Activated B cell treated with CpG ODN at 0.5 μM for 24 hours (primary cell): ENCODE results near the gene NHEJ1. TPM values are rescaled to one million over a fixed set of nuclear protein-coding genes. Genes with fewer than 3 reads are reported as not detected.
A peak's percentile ranks its signal among the peaks of the same experiment; 100 is the strongest.

Source experiments
- ATAC-seq: fragments of 200-7000 bp; cut with Tn5 transposase; one replicate; pipeline ENCODE4 v1.10.0; 2021; ENCODE audit warnings: low read depth, mild to moderate bottlenecking, moderate library complexity
- CTCF ChIA-PET: fragments of 350-600 bp; sonication (Branson Sonifier 250); formaldehyde crosslinking; loops from one replicate; lab custom pipeline; 2021; ENCODE audit warnings: antibody characterized with exemption; lab: Charles Lee
- POLR2A ChIA-PET: fragments of 350-600 bp; sonication (Branson Sonifier 250); formaldehyde crosslinking; loops from one replicate; lab custom pipeline; 2021; ENCODE audit warnings: antibody characterized with exemption; lab: Charles Lee
- DNase-seq: peaks from one replicate; pipeline ENCODE4 v3.0.0; 2022
- H3K27ac Mint-ChIP-seq: one replicate; pipeline ENCODE4 v1.8.0; 2020; ENCODE audit warnings: mixed read lengths
- H3K27me3 Mint-ChIP-seq: one replicate; pipeline ENCODE4 v1.8.0; 2021; ENCODE audit warnings: mixed read lengths
- H3K36me3 Mint-ChIP-seq: one replicate; pipeline ENCODE4 v1.8.0; 2021; ENCODE audit warnings: low read depth, mixed read lengths
- H3K4me1 Mint-ChIP-seq: one replicate; pipeline ENCODE4 v1.8.0; 2021; ENCODE audit warnings: mixed read lengths
- H3K4me3 Mint-ChIP-seq: one replicate; pipeline ENCODE4 v1.8.0; 2020; ENCODE audit warnings: mild to moderate bottlenecking, mixed read lengths
- H3K9me3 Mint-ChIP-seq: one replicate; pipeline ENCODE4 v1.8.0; 2020; ENCODE audit warnings: mixed read lengths
- CTCF ChIP-seq: fragments of 200-600 bp; IDR thresholded peaks from one replicate; pipeline ENCODE4 v1.8.0; 2022; ENCODE audit warnings: antibody characterized with exemption, mild to moderate bottlenecking
- intact Hi-C: fragments of 100-400 bp; cut with micrococcal nuclease; formaldehyde crosslinking; loops from one replicate; pipeline ENCODE4 v1.15.1; 2024
- total RNA-seq: library from RNA; stranded (reverse); gene quantifications from 2 replicates; pipeline ENCODE4 v1.2.3, GENCODE V29; 2022

The NHEJ1 gene
- total RNA-seq, 1 donor from 2014 or later = 19.1 TPM

- ATAC-seq (no peak), DNase-seq (no peak)
- H3K27me3 Mint-ChIP-seq = peaks cover 36% of the 10 kb centered on the region
- H3K36me3 Mint-ChIP-seq = no peaks in the 10 kb centered on the region
- no peak overlapping the region for H3K27ac Mint-ChIP-seq
- no peak for TF ChIP-seq CTCF
- intact Hi-C loops = no loop called here
- no peaks in the 10 kb centered on the region for H3K4me1 Mint-ChIP-seq
- POLR2A ChIA-PET = no interaction called here
- no peak overlapping the region for H3K4me3 Mint-ChIP-seq
- H3K9me3 Mint-ChIP-seq = no peaks in the 10 kb centered on the region
- CTCF ChIA-PET = interaction anchor here (0.5 to 3.6 kb wide), 17 partner anchors 8 to 499 kb away, joined by 3 to 40 read pairs (median 3); no protein-coding TSS in a partner anchor
Measured at GRCh38 chr2:219030177-219030940, 130.3 kb downstream of the NHEJ1 start.

DNA sequence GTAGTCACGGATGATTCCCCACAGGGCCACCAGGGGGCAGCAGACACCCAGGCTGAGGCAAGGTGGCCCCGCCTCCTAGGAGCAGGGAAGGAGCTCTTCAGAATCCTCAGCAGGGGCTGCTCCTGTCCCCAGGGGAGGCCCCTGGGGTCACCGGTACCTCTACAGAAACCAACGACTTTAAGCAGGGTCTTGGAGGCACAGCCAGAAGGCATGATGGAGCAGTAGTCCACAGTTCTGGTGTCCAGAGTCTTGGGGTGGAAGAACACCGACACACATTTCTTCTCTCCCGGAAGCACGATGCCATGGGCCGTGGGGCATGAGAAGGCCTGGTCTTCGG is 130.8 kb downstream of the NHEJ1 start:
- intact Hi-C loops = loop anchor here (1.0 kb wide), 4 partner anchors 26 to 176 kb away; no protein-coding TSS in a partner anchor
- Mint-ChIP-seq H3K4me3 (no peak overlapping the region), H3K27me3 (peaks cover 35% of the 10 kb centered on the region), H3K4me1 (no peaks in the 10 kb centered on the region), H3K27ac (no peak overlapping the region), H3K9me3 (no peaks in the 10 kb centered on the region), H3K36me3 (no peaks in the 10 kb centered on the region)
- ATAC-seq (peak; percentile 87), DNase-seq (peak; percentile 65)
- TF ChIP-seq CTCF = no peak
- CTCF ChIA-PET = interaction anchor here (0.5 to 3.6 kb wide), 18 partner anchors 8 to 500 kb away, joined by 3 to 40 read pairs (median 3); no protein-coding TSS in a partner anchor
- POLR2A ChIA-PET = no interaction called here

DNA sequence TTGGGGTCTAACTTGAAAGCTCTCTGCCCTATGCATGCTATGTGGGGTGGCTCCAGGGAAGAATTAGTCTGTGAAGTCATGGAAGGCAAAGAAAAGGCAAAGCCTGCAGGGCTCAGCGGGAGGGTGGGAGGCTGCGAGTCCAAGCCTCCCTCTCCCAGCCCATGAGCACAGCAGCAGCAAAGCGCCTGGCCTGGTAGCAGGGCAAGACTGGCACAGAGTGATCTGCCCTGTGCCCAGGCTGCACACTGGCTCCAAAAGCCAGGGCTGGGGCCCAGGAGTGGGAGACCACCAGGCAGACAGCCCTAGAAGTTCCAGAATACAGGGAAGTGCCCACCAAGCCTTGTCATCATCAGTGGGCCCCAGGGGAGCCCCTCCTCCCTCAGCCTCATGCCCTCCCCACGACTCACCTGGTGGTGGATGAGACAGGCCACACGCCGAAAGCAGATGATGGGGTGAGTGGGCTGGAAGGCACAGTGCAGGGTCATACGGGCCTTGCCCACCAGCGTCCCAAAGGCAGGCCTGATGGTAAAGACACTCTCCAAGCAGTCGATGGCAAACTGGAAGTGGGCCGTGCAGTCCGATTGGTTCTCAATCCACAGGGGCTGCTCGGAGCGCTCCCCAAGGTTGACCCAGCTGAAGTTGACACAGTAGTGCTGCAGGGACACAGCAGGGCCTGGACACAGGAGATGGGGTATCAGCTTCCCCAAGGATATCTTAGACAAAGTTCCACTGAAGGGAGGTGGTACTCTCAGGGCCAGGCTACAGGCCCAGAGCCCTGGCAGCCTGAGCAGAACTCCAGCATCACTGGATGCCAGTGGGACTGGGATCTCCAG is 131.4 kb downstream of the NHEJ1 start:
- ATAC-seq = no peak
- H3K4me1 Mint-ChIP-seq = no peaks in the 10 kb centered on the region
- H3K9me3 Mint-ChIP-seq = no peaks in the 10 kb centered on the region
- no peak for TF ChIP-seq CTCF
- CTCF ChIA-PET = interaction anchor here (0.7 to 3.6 kb wide), 16 partner anchors 8 to 501 kb away, joined by 3 to 40 read pairs (median 3); no protein-coding TSS in a partner anchor
- no peaks in the 10 kb centered on the region for H3K36me3 Mint-ChIP-seq
- no peak overlapping the region for H3K4me3 Mint-ChIP-seq
- POLR2A ChIA-PET = no interaction called here
- intact Hi-C loops = loop anchor here (1.0 kb wide), 4 partner anchors 26 to 176 kb away; no protein-coding TSS in a partner anchor
- H3K27me3 Mint-ChIP-seq = peaks cover 31% of the 10 kb centered on the region
- H3K27ac Mint-ChIP-seq = no peak overlapping the region
- no peak for DNase-seq

GRCh38 chr2:219028141-219028540 is 132.5 kb downstream of the NHEJ1 start:
- DNase-seq = no peak
- H3K9me3 Mint-ChIP-seq = no peaks in the 10 kb centered on the region
- no peak overlapping the region for H3K27ac Mint-ChIP-seq
- H3K4me3 Mint-ChIP-seq = no peak overlapping the region
- TF ChIP-seq CTCF = no peak
- peaks cover 28% of the 10 kb centered on the region for H3K27me3 Mint-ChIP-seq
- no peak for ATAC-seq
- H3K4me1 Mint-ChIP-seq = no peaks in the 10 kb centered on the region
- ChIA-PET POLR2A (no interaction called here), CTCF (interaction anchor here (1.5 kb wide), 1 partner anchor 127 kb away, joined by 4 read pairs; no protein-coding TSS in a partner anchor)
- no peaks in the 10 kb centered on the region for H3K36me3 Mint-ChIP-seq
- intact Hi-C loops = no loop called here
